ENCODE data around the gene ABHD14A.

ABHD14A gene

GRCh38 chr3:51958603-51959521, 16.0 kb upstream of the ABHD14A start:
- DNase-seq: no peak

DNA sequence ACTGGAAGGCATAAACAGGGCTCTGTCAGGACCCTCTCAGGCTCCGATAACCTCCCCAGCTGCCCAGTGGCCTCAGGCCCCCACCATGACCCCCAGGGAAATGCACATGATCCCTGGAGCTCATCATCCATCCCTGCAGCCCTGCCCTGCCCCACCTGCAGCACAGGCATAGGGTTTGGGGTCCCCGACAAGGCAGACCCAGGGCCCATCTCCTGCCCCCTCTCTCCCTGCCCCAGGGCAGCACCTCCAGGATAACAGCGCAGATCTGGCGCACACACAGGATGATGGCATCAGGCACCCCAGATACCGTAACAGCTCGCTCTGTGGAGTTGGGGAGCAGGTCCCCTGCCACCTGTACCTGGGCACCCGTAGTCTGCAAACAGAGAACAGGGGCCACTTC, 15.2 kb upstream of the ABHD14A start:
- no peak for DNase-seq

- no peak for DNase-seq
These were observed 14.5 kb upstream of the ABHD14A start for GRCh38 chr3:51960386-51960785.

GRCh38 chr3:51961011-51961410, 13.9 kb upstream of the ABHD14A start:
- no peak for DNase-seq

DNA sequence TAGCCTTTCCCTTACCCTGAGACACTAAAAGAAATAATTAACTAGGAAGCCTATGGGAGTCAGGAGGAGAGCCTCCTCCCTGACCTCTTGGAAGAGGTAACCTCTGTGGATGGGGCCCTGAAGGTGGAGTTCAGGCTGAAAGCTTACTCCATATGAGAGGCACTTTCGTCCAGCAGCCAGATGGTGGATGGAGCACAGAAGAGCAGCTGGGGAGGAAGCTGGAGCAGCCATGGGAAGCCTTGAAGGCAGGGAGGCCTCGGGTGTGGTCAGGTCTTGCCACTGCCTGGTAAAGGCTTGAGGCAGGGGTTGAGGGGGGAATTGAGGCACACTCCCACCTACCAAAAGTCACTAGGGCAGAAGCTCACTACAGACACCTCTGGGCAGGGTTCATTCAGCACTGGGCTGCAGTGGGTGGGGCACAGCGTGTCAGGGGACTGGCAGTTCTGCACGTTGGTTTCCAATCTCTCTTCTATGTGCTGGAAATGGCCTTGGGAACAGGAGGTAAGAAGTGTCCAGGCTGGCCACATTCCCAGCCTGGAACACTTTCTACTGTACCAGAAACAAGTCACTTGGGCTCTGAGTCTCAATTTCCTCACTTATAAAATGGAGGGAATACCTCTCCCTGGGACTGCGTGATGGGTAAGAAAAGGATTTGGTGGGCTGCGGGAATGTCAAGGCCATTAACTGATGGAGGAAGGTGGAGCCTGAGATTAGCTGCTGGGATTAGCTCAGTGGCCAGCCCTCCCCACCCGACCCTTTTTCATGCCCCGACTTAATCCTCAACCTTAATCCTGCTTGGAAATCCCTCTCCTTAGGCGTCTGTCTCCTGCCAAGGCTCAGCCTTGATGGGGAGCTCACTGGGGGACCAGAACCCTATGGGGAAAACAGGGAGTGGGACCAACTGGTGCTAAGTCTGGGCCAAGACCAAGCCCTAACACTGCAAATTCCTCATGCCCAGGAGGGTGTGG, 13.0 kb upstream of the ABHD14A start:
- DNase-seq: no peak

GRCh38 chr3:51962854-51963530, 11.9 kb upstream of the ABHD14A start:
- no peak for DNase-seq

DNA sequence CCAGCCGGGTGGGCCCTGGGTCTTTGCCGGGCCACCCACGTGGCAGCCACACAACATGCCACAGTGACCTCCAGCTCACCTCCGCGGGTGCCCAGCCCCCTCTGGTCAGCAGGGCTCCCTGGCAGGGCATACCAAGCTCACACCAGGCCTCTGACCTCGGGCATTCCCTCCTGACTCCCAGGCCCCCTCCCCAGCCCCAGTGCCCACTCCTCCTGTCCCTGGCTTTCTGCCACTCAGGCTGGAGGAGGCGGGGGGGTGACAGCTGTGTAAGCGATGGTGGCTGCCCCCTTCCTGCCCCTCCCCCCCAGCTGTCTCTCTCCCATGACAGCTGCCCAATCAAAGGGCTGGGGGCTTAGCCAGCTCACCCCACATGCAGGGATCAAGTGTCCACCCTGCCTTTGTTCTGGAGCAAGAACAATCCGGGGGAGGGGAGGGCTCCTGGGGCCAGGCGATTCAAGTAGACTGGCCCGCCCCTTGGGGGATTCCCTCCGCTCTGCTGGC, 10.9 kb upstream of the ABHD14A start:
- DNase-seq: no peak

GRCh38 chr3:51964521-51964920, 10.3 kb upstream of the ABHD14A start:
- no peak for DNase-seq

GRCh38 chr3:51966016-51966415, 8.8 kb upstream of the ABHD14A start:
- no peak for DNase-seq

- DNase-seq: no peak
These were observed 8.4 kb upstream of the ABHD14A start for GRCh38 chr3:51966486-51966885.

DNA sequence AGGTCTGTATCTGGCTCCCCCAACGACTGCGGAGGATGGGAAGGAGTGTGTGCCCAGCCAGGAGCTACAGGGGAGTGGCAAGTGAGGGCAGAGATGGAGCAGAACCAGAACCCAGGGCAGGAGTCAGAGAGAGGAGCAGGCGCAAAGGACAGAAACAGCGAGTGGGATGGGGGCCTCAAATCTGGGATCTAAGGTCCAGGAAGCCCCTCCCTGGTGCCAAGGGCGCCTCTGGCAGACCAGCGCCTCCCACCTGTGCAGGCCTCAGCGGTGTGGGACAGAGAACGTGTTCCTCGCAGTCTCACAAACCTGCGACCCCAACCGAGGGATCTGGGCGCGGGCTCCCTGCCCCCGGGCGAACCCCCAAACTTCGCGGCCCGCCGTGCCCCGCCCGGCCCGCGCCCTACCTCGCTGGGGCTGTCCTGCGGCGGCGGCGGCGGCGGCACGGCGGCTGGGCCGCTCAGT, 7.9 kb upstream of the ABHD14A start:
- DNase-seq: no peak

- DNase-seq: peak; percentile 55
These were observed 7.3 kb upstream of the ABHD14A start, which contains the start of gene PCBP4 for GRCh38 chr3:51967384-51968169. Gene PCBP4, minus strand, starts transcription at chr3:51967454. Its CDS starts 6,214 bp downstream, at chr3:51961240.

- no peak for DNase-seq
These were observed 6.6 kb upstream of the ABHD14A start for GRCh38 chr3:51968170-51968775.

DNA sequence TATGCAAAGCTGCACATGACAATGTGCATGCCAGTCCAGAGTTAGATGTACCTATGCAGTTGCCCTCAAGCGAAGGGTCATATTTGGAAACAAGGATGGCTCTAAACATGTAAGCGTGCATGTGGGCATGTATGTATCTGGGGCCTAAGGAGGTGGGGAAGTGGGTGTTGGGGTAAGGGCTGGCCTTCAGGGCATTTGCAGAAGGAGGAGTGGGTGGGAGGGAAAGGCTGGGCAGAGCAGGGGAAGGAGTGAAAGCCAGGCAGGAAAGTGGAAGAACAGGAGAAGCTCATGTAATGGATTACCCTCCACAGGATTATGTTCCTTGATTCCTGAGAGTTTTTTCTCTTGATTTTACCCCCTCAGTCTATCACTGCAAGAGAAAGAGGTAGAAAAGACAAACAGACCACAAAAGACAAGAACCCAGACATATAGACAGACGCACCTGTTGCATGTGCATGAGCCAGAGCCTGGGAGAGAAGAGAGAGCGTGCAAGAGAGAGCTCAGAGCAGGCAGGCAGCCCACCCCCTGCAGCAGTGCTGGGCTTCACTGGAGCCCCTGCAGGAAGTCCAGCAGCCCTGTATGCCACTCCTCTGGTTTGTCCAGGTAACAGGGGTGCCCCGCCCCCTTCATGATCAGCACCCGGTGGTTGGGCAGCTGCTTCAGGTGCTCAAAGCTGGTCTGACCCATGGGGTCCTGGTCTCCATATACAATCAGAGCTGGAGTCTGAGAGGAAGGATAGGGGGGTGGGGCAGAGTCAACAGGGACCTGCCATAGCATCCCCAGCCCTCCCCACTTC, 5.8 kb upstream of the ABHD14A start:
- no peak for DNase-seq

GRCh38 chr3:51969841-51970240, 5.0 kb upstream of the ABHD14A start:
- DNase-seq: no peak

- no peak for DNase-seq
These were observed 4.1 kb upstream of the ABHD14A start for GRCh38 chr3:51970606-51971300.

- DNase-seq: no peak
These were observed 3.5 kb upstream of the ABHD14A start for GRCh38 chr3:51971350-51971749.

- peak; percentile 50 for DNase-seq
These were observed 444 bp upstream of the ABHD14A start for GRCh38 chr3:51974277-51974962.
